Ishikawa (cell line): ENCODE results near the gene TBC1D23.
A peak's percentile ranks its signal among the peaks of the same experiment; 100 is the strongest.

Source experiments
- CEBPB ChIP-seq: IDR thresholded peaks from 2 replicates; pipeline ENCODE4 v1.6.1; 2012
- CREB1 ChIP-seq: IDR thresholded peaks from 2 replicates; pipeline ENCODE4 v1.6.1; 2012; ENCODE audit warnings: low read depth
- EGR1 ChIP-seq: IDR thresholded peaks from 2 replicates; pipeline ENCODE4 v1.6.1; 2012
- EP300 ChIP-seq: IDR thresholded peaks from 2 replicates; pipeline ENCODE4 v1.6.1; 2012; ENCODE audit warnings: borderline replicate concordance
- FOXM1 ChIP-seq: IDR thresholded peaks from 2 replicates; pipeline ENCODE4 v1.6.1; 2012; ENCODE audit warnings: low read depth, borderline replicate concordance
- MAX ChIP-seq: IDR thresholded peaks from 2 replicates; pipeline ENCODE4 v1.6.1; 2012
- NFIC ChIP-seq: IDR thresholded peaks from 2 replicates; pipeline ENCODE4 v1.6.1; 2012
- RAD21 ChIP-seq: IDR thresholded peaks from 2 replicates; pipeline ENCODE4 v1.6.1; 2012; ENCODE audit warnings: low read depth
- REST ChIP-seq: IDR thresholded peaks from 2 replicates; pipeline ENCODE4 v1.6.1; 2012; ENCODE audit warnings: low read depth, mild to moderate bottlenecking
- TAF1 ChIP-seq: IDR thresholded peaks from 2 replicates; pipeline ENCODE4 v1.6.1; 2012; ENCODE audit warnings: low read depth, mild to moderate bottlenecking
- TCF12 ChIP-seq: IDR thresholded peaks from 2 replicates; pipeline ENCODE4 v1.6.1; 2012; ENCODE audit warnings: low read depth
- TEAD4 ChIP-seq: IDR thresholded peaks from 2 replicates; pipeline ENCODE4 v1.6.1; 2012
- USF1 ChIP-seq: IDR thresholded peaks from 2 replicates; pipeline ENCODE4 v1.6.1; 2012
- YY1 ChIP-seq: IDR thresholded peaks from 2 replicates; pipeline ENCODE4 v1.6.1; 2012; ENCODE audit warnings: low read depth
- ZBTB7A ChIP-seq: IDR thresholded peaks from 2 replicates; pipeline ENCODE4 v1.6.1; 2012; ENCODE audit warnings: low read depth

The TBC1D23 gene

GRCh38 chr3:100334488-100335351 is 73.9 kb downstream of the TBC1D23 start, which contains the start of gene NIT2:
NIT2 (plus strand) TSS chr3:100334757; CDS start chr3:100334792, 35 bp downstream.
- TF ChIP-seq RAD21 (no peak), USF1 (0 out of 2 replicates have a peak, but pooled peaks have one; percentile 9), NFIC (peak; percentile 9; the same call in 1 of the 2 replicates), TAF1 (peak; percentile 54; the same call in 1 of the 2 replicates), YY1 (0 out of 2 replicates have a peak, but pooled peaks have one; percentile 37), TCF12 (no peak), MAX (peak; percentile 66)

GRCh38 chr3:100335434-100335833 is 74.6 kb downstream of the TBC1D23 start:
- TF ChIP-seq ZBTB7A (no peak), RAD21 (no peak), EGR1 (no peak), FOXM1 (no peak), CREB1 (no peak), MAX (no peak)

- TF ChIP-seq YY1 (no peak), REST (no peak), NFIC (no peak), CEBPB (no peak), TAF1 (no peak), TEAD4 (no peak), MAX (no peak), FOXM1 (no peak), CREB1 (no peak), ZBTB7A (no peak)
These were observed 78.1 kb downstream of the TBC1D23 start for GRCh38 chr3:100338911-100339310.

- TF ChIP-seq MAX (no peak), TAF1 (no peak), USF1 (no peak), TEAD4 (no peak), YY1 (no peak), TCF12 (no peak), CREB1 (no peak), RAD21 (no peak), EP300 (no peak), EGR1 (no peak), ZBTB7A (no peak), REST (no peak), CEBPB (no peak), NFIC (no peak), FOXM1 (no peak)
These were observed 79.0 kb downstream of the TBC1D23 start for GRCh38 chr3:100339786-100340185.

- TF ChIP-seq EP300, result no peak
- TF ChIP-seq MAX, result no peak
- no peak for TF ChIP-seq RAD21
- TF ChIP-seq TAF1, result no peak
- no peak for TF ChIP-seq CREB1
- no peak for TF ChIP-seq USF1
- TF ChIP-seq NFIC, result no peak
- no peak for TF ChIP-seq REST
- no peak for TF ChIP-seq FOXM1
These were observed 79.7 kb downstream of the TBC1D23 start for GRCh38 chr3:100340527-100340926.
